SK-N-SH (cell line): ENCODE data around the gene E2F4. TPM values are rescaled to one million over a fixed set of nuclear protein-coding genes. Genes with fewer than 3 reads are reported as not detected.
A peak's percentile ranks its signal among the peaks of the same experiment; 100 is the strongest.

Experiments
- CTCF ChIA-PET: fragments of 300-600, 350-600 bp; formaldehyde crosslinking; extraction: SDS; loops from one replicate; lab custom pipeline; 2021; lab: Yijun Ruan, JAX
- POLR2A ChIA-PET: fragments of 350-600 bp; sonication (Branson Sonifier 250); formaldehyde crosslinking; extraction: SDS; loops from one replicate; lab custom pipeline; 2020; ENCODE audit warnings: antibody characterized with exemption, inconsistent platforms; lab: Yijun Ruan, JAX
- DNase-seq: peaks from one replicate; pipeline ENCODE4 v3.0.0; 2012
- H2AFZ ChIP-seq: fragments of 200-600 bp; sonication (generic); 2 replicates; pipeline ENCODE4 v1.8.1; 2016; ENCODE audit warnings: antibody characterized with exemption, mild to moderate bottlenecking, low read depth
- H3F3A ChIP-seq: fragments of 200-600 bp; sonication (generic); replicated peaks from 2 replicates; pipeline ENCODE3; 2016; ENCODE audit warnings: antibody characterized with exemption, mild to moderate bottlenecking; ENCODE audit not compliant: insufficient read depth
- H3K27ac ChIP-seq, 2 experiments: fragments of 200-500 bp in 1 of 2; fragments of 200-600 bp in 1 of 2; sonication (Bioruptor generic) in 1 of 2; sonication (generic), shearing (Covaris generic) in 1 of 2; 2 replicates each; pipeline versions ENCODE4 v1.5.1 to v1.6.1; 2014 to 2016; ENCODE audit warnings: low read depth in 2 of 2, inconsistent platforms in 1 of 2, low read length in 1 of 2, mild to moderate bottlenecking in 1 of 2, mixed read lengths in 1 of 2
- H3K27me3 ChIP-seq: fragments of 200-600 bp; sonication (generic), shearing (Covaris generic); 2 replicates; pipeline ENCODE4 v1.6.1; 2016; ENCODE audit warnings: mixed run types; ENCODE audit not compliant: insufficient read depth
- H3K36me3 ChIP-seq, 2 experiments: fragments of 200-500 bp in 1 of 2; fragments of 200-600 bp in 1 of 2; sonication (Bioruptor generic) in 1 of 2; sonication (generic) in 1 of 2; replicated peaks in 1 of 2; 2 replicates each; pipeline versions ENCODE3 to v1.5.1; 2014 to 2016; ENCODE audit warnings: low read length in 1 of 2, mild to moderate bottlenecking in 1 of 2; ENCODE audit not compliant: insufficient read depth in 2 of 2, control insufficient read depth in 1 of 2
- H3K4me1 ChIP-seq, 2 experiments: fragments of 200-500 bp in 1 of 2; fragments of 200-600 bp in 1 of 2; sonication (Bioruptor generic) in 1 of 2; sonication (generic), shearing (Covaris generic) in 1 of 2; 2 replicates each; pipeline versions ENCODE4 v1.5.1 to v1.6.1; 2014 to 2016; ENCODE audit warnings: low read depth in 1 of 2, low read length in 1 of 2, mixed run types in 1 of 2; ENCODE audit not compliant: insufficient read depth in 2 of 2, control insufficient read depth in 1 of 2
- H3K4me2 ChIP-seq: fragments of 200-600 bp; sonication (generic), shearing (Covaris generic); 2 replicates; pipeline ENCODE4 v1.6.1; 2017; ENCODE audit warnings: mixed run types
- H3K4me3 ChIP-seq, 2 experiments: fragments of 200-500 bp in 1 of 2; fragments of 200-600 bp in 1 of 2; sonication (Bioruptor generic) in 1 of 2; sonication (generic), shearing (Covaris generic) in 1 of 2; 2 replicates each; pipeline versions ENCODE4 v1.5.1 to v1.8.1; 2014 to 2016; ENCODE audit warnings: low read depth in 2 of 2, inconsistent platforms in 1 of 2, low read length in 1 of 2, mild to moderate bottlenecking in 1 of 2, mixed read lengths in 1 of 2, moderate library complexity in 1 of 2
- H3K79me2 ChIP-seq: fragments of 200-600 bp; sonication (generic); 2 replicates; pipeline ENCODE4 v1.8.1; 2017; ENCODE audit warnings: mild to moderate bottlenecking; ENCODE audit not compliant: insufficient read depth
- H3K9ac ChIP-seq: fragments of 200-600 bp; sonication (generic); 2 replicates; pipeline ENCODE4 v1.6.1; 2017; ENCODE audit warnings: mixed run types
- H3K9me2 ChIP-seq: fragments of 200-600 bp; sonication (generic); 2 replicates; pipeline ENCODE4 v1.6.1; 2017; ENCODE audit warnings: mixed run types
- H3K9me3 ChIP-seq: fragments of 200-600 bp; sonication (generic); 2 replicates; pipeline ENCODE4 v1.6.1; 2017; ENCODE audit warnings: mixed run types, mild to moderate bottlenecking, moderate library complexity
- H4K20me1 ChIP-seq: fragments of 200-600 bp; sonication (generic); 2 replicates; pipeline ENCODE4 v1.6.1; 2017; ENCODE audit warnings: mild to moderate bottlenecking, mixed run types; ENCODE audit not compliant: insufficient read depth
- CHD2 ChIP-seq: fragments of 150-350 bp; IDR thresholded peaks from 2 replicates; pipeline ENCODE4 v1.6.1; 2018; ENCODE audit warnings: low read length; ENCODE audit not compliant: partially characterized antibody
- MXI1 ChIP-seq: IDR thresholded peaks from 2 replicates; pipeline ENCODE4 v1.6.1; 2012; ENCODE audit warnings: mild to moderate bottlenecking, low read depth, low read length, improper control_type of control experiment
- NFIC ChIP-seq: IDR thresholded peaks from 2 replicates; pipeline ENCODE4 v1.4.0; 2012; ENCODE audit warnings: borderline replicate concordance
- POLR2AphosphoS5 ChIP-seq: IDR thresholded peaks from 2 replicates; pipeline ENCODE4 v1.6.1; 2012; ENCODE audit warnings: low read depth, low read length
- REST ChIP-seq: IDR thresholded peaks from 2 replicates; pipeline ENCODE4 v1.6.1; 2012; ENCODE audit warnings: mild to moderate bottlenecking, low read depth, low read length, moderate library complexity
- SIN3A ChIP-seq: IDR thresholded peaks from 2 replicates; pipeline ENCODE4 v1.6.1; 2012; ENCODE audit warnings: low read depth, mild to moderate bottlenecking, low read length, moderate library complexity, borderline replicate concordance
- TAF1 ChIP-seq: IDR thresholded peaks from 2 replicates; pipeline ENCODE4 v1.6.1; 2012; ENCODE audit warnings: low read depth, mild to moderate bottlenecking, low read length, moderate library complexity, borderline replicate concordance
- TCF12 ChIP-seq: IDR thresholded peaks from 2 replicates; pipeline ENCODE4 v1.4.0; 2012
- WGBS: methylation state at CpG from one replicate; pipeline ENCODE4 v1.1.6; 2017; ENCODE audit warnings: low lambda C conversion rate; 5-methylcytosine and 5-hydroxymethylcytosine counted together
- polyA plus RNA-seq, 3 experiments: library from polyadenylated mRNA; depleted of rRNA; stranded (reverse); fragments of >200 nt; gene quantifications; 2 replicates each; pipeline ENCODE4 v1.2.3, GENCODE V29; 2012
- TF ChIP-seq, protein P1 (sequence below): fragments of 200-600 bp; sonication (generic); IDR thresholded peaks from 2 replicates; pipeline ENCODE4 v1.6.1; 2017; ENCODE audit warnings: antibody characterized with exemption, mild to moderate bottlenecking, moderate library complexity

The E2F4 gene
- polyA plus RNA-seq, 1 of the 3 experiments (the other 2 are of a cell fraction) = 168 TPM

- WGBS = 0% methylated on average over 18 of the region's 60 CpGs
- H3K4me1 ChIP-seq = peaks cover 43% of the 10 kb centered on the region in 2 experiments
Measured at GRCh38 chr16:67247192-67248072, 55.5 kb downstream of the E2F4 start, which contains the start of gene FHOD1. Gene FHOD1, minus strand, starts transcription at chr16:67247481. Its CDS starts 71 bp downstream, at chr16:67247410.

More at GRCh38 chr16:67247192-67248072, 55.5 kb downstream of the E2F4 start, which contains the start of gene FHOD1:
- Histone ChIP-seq H3K27ac (peak within 1 kb of the TSS; percentile 96), H3K4me3 (peak within 1 kb of the TSS; percentile 92 to 95), H2AFZ (peak within 1 kb of the TSS; percentile 85), H3K36me3 (no peaks in the 10 kb centered on the region), H3K4me2 (peak within 1 kb of the TSS; percentile 98), H3K9ac (peak within 1 kb of the TSS; percentile 88), H3K79me2 (peaks cover 42% of the 10 kb centered on the region), H4K20me1 (no peaks in the 10 kb centered on the region), H3K9me2 (no peaks in the 10 kb centered on the region), H3F3A (peaks cover 40% of the 10 kb centered on the region), H3K9me3 (no peaks in the 10 kb centered on the region), H3K27me3 (no peaks in the 10 kb centered on the region)
- DNase-seq = peak; percentile 93
- CTCF ChIA-PET = interaction anchor here (0.9 to 4.5 kb wide), 14 partner anchors 10 to 92 kb away, joined by 3 to 21 read pairs (median 5); partner anchors contain the start of gene TMEM208
- TF ChIP-seq SIN3A = peak; percentile 66; the same call in 1 of the 2 replicates
- peak; percentile 79 for TF ChIP-seq TAF1
- peak; percentile 41; the same call in 1 of the 2 replicates for TF ChIP-seq REST
- TF ChIP-seq MXI1 = peak; percentile 47
- TF ChIP-seq NFIC = 0 out of 2 replicates have a peak, but pooled peaks have one; percentile 16
- TF ChIP-seq CHD2 = peak; percentile 65
- TF ChIP-seq POLR2AphosphoS5 = peak; percentile 79
- TF ChIP-seq, protein P1, sequence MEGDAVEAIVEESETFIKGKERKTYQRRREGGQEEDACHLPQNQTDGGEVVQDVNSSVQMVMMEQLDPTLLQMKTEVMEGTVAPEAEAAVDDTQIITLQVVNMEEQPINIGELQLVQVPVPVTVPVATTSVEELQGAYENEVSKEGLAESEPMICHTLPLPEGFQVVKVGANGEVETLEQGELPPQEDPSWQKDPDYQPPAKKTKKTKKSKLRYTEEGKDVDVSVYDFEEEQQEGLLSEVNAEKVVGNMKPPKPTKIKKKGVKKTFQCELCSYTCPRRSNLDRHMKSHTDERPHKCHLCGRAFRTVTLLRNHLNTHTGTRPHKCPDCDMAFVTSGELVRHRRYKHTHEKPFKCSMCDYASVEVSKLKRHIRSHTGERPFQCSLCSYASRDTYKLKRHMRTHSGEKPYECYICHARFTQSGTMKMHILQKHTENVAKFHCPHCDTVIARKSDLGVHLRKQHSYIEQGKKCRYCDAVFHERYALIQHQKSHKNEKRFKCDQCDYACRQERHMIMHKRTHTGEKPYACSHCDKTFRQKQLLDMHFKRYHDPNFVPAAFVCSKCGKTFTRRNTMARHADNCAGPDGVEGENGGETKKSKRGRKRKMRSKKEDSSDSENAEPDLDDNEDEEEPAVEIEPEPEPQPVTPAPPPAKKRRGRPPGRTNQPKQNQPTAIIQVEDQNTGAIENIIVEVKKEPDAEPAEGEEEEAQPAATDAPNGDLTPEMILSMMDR = no peak
- no peak for TF ChIP-seq TCF12
- POLR2A ChIA-PET = interaction anchor here (0.6 to 4.0 kb wide), 3 partner anchors 21 to 406 kb away, joined by 3 to 14 read pairs (median 4); partner anchors contain the start of gene TMEM208
